DND-41 (cell line): ENCODE measurements around the gene B3GNT7.

Experiments used
- CTCF ChIP-seq: IDR thresholded peaks from 2 replicates; pipeline ENCODE4 v1.5.1; 2012; ENCODE audit warnings: borderline replicate concordance, low read length, moderate library complexity, mild to moderate bottlenecking; ENCODE audit not compliant: poor library complexity, severe bottlenecking; ENCODE audit errors: extremely low read depth
- EZH2 ChIP-seq: IDR thresholded peaks from 3 replicates; pipeline ENCODE4 v1.6.1; 2012; ENCODE audit warnings: borderline replicate concordance, low read depth, mild to moderate bottlenecking, moderate library complexity, low read length, inconsistent platforms; ENCODE audit not compliant: severe bottlenecking

DNA sequence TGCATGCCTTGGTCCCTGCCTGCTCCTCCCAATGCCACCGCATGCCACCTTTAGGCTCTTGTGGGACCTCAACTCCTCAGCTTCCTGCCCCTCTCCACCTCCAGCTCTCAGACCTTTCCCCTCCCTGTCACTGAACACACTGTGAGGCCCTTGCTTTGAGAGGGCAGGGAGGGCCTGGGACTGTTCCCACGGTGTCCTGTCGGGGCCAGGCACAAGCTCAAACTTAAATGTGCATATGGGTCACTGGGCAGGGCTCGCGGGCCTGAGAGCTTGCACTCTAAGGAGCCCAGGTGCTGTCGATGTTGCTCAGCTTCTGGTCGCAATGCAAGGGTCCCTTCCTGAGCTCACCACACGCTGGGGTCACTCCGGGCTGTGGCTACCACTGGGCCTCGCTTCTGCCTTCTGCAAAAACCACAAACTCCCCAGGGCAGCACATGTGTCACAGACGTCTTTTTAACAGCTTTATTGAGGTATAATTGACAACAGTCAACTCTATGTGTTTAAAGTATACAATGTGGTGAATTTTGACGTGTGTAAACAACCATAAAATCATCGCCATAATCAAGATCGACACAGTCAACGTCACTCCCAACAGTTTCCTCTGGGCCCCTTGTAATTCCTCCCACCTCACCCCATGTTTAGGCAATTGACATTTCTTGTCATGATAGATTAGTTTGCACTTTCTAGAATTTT lies 11.9 kb upstream of the B3GNT7 start:
- TF ChIP-seq CTCF = no peak
- TF ChIP-seq EZH2 = no peak
